Glomerular visceral epithelial cell (primary cell): ENCODE measurements around the gene FUT8.
"Not testable (repeated sequence)": the region's sequence is repeated elsewhere in the genome, so short reads cannot be mapped to it uniquely, and the experiment has no call there.

Source experiments
- DNase-seq: peaks from one replicate; pipeline ENCODE4 v3.0.0-alpha.2; 2016; ENCODE audit errors: extremely low spot score

The FUT8 gene

DNA sequence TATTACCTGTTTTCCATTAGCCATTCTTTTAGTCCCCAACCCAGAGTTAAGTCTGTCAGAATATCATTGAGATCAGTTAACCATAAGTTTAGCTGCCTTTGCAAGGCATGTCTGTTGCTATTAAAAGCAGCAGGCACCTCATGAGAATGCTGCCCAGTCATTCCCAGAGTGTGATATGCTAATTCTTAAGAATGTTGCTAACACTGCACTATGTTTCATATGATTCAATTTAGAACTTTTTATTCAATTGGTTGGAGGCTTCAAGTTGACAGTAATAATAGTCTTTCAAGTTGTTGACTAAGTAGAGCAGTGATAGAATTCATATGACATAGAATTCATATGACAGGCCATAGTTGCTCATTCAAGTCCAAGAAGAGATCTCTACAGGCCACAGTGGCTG, 292.3 kb downstream of the FUT8 start:
- no peak for DNase-seq

- DNase-seq, result no peak
These were observed 297.0 kb downstream of the FUT8 start for GRCh38 chr14:65709576-65709975.

GRCh38 chr14:65716813-65717212, 304.3 kb downstream of the FUT8 start:
- not testable (repeated sequence) for DNase-seq

DNA sequence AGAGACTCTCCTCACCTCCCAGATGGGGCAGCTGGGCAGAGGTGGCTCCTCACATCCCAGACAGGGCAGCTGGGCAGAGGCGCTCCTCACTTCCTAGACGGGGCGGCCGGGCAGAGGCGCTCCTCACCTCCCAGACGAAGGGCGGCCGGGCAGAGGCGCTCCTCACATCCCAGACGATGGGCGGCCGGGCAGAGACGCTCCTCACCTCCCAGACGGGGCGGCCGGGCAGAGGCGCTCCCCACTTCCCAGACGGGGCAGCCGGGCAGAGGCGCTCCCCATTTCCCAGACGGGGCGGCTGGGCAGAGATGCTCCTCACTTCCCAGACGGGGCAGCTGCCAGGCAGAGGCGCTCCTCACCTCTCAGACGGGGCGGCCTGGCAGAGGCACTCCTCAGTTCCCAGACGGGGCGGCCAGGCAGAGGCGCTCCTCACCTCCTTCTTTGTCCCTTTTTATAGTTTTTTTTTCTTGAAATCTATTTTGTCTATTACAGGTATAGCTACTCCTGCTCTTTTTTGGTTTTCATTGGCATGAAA, 304.9 kb downstream of the FUT8 start:
- not testable (repeated sequence) for DNase-seq

DNA sequence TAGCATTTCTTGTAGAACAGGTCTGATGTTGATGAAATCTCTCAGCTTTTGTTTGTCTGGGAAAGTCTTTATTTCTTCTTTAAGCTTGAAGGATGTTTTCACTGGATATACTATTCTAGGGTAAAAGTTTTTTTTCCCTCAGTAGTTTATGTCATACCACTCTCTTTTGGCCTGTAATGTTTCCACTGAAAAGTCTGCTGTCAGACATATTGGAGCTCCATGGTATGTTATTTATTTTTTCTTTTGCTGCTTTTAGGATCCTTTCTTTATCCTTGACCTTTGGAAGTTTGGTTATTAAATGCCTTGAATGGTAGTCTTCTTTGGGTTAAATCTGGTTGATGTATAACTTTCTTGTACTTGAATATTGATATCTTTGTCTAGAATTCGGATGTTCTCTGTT, 306.1 kb downstream of the FUT8 start:
- no peak for DNase-seq

- no peak for DNase-seq
These were observed 307.6 kb downstream of the FUT8 start for GRCh38 chr14:65720171-65720570.

DNA sequence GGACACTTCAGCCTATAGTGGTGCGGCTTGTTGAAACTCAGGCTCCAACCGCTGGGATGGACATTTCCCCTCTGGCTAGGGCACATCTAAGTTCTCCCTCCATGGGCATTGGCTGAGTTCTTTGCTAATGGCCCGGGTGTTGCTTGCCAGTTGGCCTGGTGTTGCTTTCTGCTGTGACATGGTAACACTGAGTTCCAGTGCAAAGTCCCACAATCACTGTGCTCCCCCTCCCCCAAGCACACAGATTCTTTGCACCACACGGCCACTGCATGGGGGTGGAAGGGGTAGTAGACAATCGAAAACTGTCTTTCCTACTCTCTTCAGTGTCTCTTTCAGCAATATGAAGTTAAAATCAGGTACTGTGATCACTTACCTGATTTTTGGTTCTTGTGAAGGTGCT, 308.2 kb downstream of the FUT8 start:
- DNase-seq, result no peak

DNA sequence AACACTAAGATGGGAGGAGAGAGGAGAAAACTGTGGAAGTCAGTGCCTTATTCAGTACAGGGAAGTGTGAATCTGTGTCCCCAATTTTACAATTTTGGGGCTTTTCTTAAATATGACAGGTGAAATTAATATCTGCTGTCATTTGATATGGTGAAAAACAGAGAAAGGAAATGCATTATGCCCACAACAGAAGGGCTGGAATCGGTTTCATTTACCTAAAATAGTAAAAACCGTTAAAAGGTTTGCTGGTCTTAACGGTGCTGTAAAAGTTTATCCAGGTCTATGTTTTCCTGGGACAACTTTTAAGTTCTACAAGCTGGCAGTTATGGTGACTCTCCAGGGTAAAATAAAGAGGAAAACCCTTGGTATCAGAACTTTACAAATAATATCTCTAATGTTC, 310.8 kb downstream of the FUT8 start:
- DNase-seq, result no peak

GRCh38 chr14:65728604-65729003, 316.1 kb downstream of the FUT8 start:
- DNase-seq, result no peak

GRCh38 chr14:65729566-65729965, 317.0 kb downstream of the FUT8 start:
- no peak for DNase-seq

GRCh38 chr14:65731933-65732506, 319.5 kb downstream of the FUT8 start:
- no peak for DNase-seq

GRCh38 chr14:65738339-65738738, 325.8 kb downstream of the FUT8 start:
- no peak for DNase-seq

DNA sequence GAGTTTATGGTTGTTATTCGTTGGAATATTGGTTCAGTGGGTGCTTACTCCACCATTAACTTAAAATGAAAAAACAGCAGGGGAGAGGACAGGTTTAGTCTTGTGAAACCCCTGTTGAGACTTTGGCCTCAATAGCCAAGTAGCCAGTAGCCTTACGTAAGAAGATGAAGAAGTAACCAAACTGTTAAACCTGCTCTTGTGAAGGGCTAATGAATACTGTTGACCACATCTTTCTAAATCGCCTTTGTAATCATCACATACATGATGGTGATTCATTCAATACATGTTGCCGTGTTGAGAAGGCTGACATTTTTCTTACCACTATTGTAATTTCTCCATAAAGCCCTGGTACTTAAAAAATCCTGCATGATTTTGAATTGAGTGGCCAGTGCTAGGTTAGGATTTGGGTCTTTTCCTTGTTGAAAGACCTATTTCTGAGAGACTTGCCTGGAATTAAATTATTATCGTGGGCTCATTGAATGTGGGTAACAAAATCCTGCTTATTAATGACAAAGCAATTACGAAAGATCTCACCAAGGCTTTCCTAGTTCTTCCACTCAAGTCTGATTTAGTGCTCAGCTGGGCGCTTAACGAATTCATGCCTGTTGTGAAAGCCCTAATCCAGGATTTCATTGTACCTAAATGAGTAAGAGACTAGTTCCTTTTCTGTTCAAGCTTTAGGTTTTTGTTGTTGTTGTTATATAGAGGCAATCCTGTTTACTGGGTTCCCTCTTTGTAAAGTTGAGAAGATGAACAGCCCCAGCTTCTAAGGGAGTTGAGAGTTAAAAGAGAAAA, 333.1 kb downstream of the FUT8 start:
- no peak for DNase-seq

- DNase-seq, result no peak
These were observed 336.3 kb downstream of the FUT8 start for GRCh38 chr14:65748796-65749195.

GRCh38 chr14:65749287-65749686, 336.8 kb downstream of the FUT8 start:
- no peak for DNase-seq

GRCh38 chr14:65750906-65751305, 338.4 kb downstream of the FUT8 start:
- no peak for DNase-seq

DNA sequence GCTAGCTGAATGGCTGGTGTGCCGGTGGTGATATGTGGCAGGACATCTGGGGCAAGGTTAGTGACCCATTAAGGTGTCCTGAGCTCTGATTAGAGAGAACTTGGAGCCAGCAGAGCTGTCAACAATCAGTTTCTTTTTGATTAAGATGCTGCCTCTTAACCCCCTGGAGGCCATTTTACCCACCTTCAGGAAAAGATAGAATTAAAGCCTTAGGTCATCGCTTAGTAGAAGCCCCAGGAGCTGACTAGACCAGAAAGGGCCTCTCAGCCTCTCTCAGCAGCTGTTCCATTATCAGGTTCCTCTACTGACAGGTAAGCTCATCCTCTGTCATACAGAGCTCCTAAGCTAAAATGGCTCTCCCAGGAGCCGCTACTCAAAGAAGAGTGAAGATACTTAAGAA, 339.0 kb downstream of the FUT8 start:
- no peak for DNase-seq

DNA sequence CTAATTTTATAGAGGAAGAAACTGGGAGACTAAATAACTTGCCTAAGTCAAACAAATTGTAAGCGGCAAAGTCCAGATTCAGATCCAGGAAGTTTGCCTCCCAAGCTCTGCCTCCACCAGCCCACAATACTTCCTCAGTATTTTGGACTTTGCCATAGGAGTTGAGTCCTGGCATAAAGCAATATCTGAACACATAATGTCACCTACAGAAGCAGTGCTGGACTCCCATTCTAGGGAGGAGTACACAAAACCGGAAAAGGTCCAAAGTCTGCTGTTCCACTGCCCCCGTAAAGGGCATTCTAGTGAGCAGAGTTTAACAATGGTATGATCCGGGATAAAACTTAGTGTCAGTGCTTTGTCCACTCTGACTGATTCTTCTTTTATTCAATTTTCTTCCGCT, 340.5 kb downstream of the FUT8 start:
- no peak for DNase-seq

DNA sequence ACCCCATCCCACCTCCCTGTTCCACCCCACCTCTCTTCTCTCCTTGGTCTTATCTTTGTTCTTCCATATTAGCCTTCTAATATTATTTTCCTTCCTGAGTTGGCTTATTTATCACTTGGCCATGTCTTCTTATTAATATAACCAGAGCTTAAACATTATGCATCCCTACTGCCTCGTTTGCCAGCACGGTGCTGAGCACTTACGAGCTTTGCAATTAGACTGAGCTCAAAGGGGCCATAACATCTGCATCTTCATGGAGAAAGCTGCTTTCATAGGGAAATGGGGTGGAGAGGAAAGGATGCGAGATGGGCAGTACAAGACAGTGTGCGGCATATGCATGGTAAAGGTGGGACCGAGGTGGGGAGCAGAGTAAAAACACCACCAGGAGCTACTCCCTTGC, 342.8 kb downstream of the FUT8 start:
- no peak for DNase-seq

DNA sequence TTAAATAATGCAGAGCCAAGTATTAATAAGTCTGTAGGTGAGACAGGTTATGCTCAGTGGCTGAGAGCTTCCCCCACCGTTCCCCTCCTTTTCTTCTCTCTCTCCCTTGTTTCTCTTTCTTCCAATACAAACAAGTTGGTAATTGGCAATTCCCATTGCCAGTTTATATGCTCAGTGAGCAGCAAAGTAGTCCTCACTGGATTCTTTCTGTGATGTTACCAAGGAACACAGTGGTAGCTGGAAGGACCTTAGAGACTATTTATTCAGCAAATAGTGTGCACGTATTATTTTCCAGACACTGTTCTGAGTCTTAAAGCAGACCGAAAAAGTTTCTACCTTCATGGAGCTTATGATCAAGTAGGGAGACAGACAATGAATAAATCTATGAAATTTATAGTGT, 344.4 kb downstream of the FUT8 start:
- no peak for DNase-seq

DNA sequence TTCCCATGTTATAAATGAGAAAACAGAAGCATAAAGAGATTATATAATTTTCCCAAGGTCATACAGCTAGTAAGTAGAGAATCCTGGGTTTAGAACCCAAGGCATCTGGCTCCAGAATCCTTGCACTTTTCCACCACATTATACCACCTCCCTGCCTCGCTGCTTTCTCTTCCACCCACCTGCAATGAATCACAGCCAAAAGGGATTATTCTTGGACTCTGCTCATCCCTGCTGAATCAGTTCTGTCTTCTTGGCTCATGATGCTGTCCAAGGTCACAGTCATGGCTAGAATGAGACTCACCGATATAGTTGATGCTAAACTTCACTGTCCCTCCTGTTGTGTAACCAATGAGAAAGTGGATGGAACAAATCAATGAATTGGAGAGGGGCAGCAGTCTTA, 356.6 kb downstream of the FUT8 start:
- DNase-seq, result no peak

- DNase-seq, result no peak
These were observed 358.2 kb downstream of the FUT8 start for GRCh38 chr14:65770681-65771080.

DNA sequence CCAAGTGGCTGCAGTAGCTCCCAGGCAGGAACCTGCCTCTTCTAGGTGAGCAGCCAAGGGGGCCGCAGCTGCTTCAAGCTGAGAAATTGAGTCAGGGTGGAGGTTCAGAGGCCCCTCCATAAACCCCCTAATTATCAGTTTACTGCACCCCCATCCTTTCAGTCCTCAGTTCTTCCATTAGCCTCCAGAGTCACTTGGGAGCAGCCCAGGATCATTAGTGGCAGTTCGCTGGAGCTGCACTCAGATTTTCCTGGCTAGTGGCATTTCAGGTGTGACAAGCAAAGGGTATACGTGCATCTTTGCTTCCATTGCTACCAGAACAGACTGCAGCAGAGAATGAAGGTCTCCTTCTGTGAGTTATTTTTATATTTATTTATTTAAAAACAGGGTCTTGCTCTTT, 358.7 kb downstream of the FUT8 start:
- no peak for DNase-seq

GRCh38 chr14:65772466-65772865, 359.9 kb downstream of the FUT8 start:
- DNase-seq, result no peak
